Measurements from ENCODE around the gene KLF8. TPM values are rescaled to one million over a fixed set of nuclear protein-coding genes. Genes with fewer than 3 reads are reported as not detected.

Gene KLF8
- total RNA-seq, 1 donor from 2014 or later = 33.1 TPM

- Histone ChIP-seq H3K27me3 (no peaks in the 10 kb centered on the region), H3K9me3 (no peaks in the 10 kb centered on the region), H3K4me3 (no peak overlapping the region), H3K27ac (no peak overlapping the region), H3K36me3 (no peaks in the 10 kb centered on the region), H3K4me1 (no peaks in the 10 kb centered on the region)
- intact Hi-C loops (cut with DNase I) = no loop called here
- DNase-seq (ENCODE audit: extremely low spot score in 2 of 2) = no peak
- no peak for TF ChIP-seq POLR2AphosphoS5 (IDR thresholded peaks at IDR 0.05; ENCODE audit: insufficient read depth in 1 of 2, low read depth in 1 of 2)
- no peak for TF ChIP-seq POLR2A (IDR thresholded peaks at IDR 0.05)
- TF ChIP-seq, protein P1, sequence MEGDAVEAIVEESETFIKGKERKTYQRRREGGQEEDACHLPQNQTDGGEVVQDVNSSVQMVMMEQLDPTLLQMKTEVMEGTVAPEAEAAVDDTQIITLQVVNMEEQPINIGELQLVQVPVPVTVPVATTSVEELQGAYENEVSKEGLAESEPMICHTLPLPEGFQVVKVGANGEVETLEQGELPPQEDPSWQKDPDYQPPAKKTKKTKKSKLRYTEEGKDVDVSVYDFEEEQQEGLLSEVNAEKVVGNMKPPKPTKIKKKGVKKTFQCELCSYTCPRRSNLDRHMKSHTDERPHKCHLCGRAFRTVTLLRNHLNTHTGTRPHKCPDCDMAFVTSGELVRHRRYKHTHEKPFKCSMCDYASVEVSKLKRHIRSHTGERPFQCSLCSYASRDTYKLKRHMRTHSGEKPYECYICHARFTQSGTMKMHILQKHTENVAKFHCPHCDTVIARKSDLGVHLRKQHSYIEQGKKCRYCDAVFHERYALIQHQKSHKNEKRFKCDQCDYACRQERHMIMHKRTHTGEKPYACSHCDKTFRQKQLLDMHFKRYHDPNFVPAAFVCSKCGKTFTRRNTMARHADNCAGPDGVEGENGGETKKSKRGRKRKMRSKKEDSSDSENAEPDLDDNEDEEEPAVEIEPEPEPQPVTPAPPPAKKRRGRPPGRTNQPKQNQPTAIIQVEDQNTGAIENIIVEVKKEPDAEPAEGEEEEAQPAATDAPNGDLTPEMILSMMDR (IDR thresholded peaks at IDR 0.05) = no peak
Measured at GRCh38 chrX:56318076-56318475, 85.9 kb downstream of the KLF8 start.

- Histone ChIP-seq H3K27me3 (no peaks in the 10 kb centered on the region), H3K9me3 (no peaks in the 10 kb centered on the region), H3K4me3 (no peak overlapping the region), H3K36me3 (no peaks in the 10 kb centered on the region), H3K4me1 (no peaks in the 10 kb centered on the region), H3K27ac (no peak overlapping the region)
- TF ChIP-seq POLR2A (IDR thresholded peaks at IDR 0.05) (no peak), POLR2AphosphoS5 (IDR thresholded peaks at IDR 0.05; ENCODE audit: insufficient read depth in 1 of 2, low read depth in 1 of 2) (no peak)
- TF ChIP-seq, protein P1 (IDR thresholded peaks at IDR 0.05) = no peak
- intact Hi-C loops (cut with DNase I) = no loop called here
- no peak for DNase-seq (ENCODE audit: extremely low spot score in 2 of 2)
Measured at GRCh38 chrX:56319165-56319564, 87.0 kb downstream of the KLF8 start.
